Measurements from ENCODE around the gene CTIF.

CTIF gene

DNA sequence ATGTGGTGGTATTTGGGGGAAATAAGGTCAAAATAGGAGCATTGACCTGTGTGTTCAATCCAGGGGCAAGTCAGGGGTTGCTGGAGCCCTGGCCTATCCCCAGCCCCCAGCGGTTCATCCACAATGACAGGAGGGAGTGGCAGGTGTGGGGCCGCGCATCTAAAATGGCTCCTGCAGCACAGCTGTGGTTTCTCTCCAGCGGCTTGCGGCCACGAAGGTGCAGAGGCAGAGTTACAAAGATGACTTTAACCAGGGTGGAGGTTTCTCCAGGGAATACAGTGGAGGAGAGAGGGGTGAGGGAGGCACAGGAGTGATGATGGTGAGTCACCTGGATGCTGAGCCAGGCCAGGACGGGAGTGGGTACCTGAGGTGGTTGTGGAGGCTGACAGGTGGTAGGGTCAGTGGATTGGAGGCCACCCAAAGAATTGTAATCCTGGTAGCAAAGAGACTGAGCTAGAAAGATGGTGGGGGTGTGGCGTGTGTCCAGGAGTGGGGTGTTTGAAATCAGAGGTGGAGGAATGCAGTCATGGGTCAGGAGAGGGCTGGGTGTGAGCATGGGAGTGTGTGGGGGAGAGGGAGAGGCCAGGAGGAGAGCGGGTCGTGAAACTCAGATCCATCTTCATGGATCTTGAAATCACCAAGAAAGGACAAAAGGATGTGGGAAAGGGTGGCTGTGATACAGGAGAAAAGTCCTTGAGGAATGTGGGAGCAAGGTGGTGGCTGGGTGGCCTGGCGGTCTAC, 83.2 kb downstream of the CTIF start:
- no peak for DNase-seq (ENCODE audit: low spot score)

DNA sequence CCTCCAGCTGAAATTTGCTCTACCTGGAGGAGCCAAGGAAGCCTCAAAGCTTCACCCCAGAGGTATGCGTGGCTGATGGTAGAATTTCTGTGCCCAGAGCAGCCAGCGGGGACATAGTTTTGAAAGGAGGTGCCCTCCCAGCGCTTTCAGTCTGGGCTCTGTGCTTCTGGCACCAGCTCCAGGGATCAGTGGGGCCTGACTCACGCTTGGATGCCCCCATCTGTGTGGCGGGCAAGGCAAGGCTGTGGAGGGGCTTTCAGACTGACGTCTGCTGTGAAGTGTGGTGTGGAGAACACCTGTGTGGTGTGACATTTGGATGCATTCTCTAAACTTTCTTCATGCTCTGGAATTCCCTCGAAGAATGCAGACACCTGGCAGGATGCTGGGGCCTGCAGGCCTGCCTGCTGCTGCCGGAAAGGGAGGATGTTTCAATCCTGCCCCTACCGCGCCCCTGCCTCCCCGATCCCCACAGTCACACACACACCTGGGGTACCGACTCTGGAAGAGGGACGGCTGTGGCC, 84.1 kb downstream of the CTIF start:
- no peak for DNase-seq (ENCODE audit: low spot score)

DNA sequence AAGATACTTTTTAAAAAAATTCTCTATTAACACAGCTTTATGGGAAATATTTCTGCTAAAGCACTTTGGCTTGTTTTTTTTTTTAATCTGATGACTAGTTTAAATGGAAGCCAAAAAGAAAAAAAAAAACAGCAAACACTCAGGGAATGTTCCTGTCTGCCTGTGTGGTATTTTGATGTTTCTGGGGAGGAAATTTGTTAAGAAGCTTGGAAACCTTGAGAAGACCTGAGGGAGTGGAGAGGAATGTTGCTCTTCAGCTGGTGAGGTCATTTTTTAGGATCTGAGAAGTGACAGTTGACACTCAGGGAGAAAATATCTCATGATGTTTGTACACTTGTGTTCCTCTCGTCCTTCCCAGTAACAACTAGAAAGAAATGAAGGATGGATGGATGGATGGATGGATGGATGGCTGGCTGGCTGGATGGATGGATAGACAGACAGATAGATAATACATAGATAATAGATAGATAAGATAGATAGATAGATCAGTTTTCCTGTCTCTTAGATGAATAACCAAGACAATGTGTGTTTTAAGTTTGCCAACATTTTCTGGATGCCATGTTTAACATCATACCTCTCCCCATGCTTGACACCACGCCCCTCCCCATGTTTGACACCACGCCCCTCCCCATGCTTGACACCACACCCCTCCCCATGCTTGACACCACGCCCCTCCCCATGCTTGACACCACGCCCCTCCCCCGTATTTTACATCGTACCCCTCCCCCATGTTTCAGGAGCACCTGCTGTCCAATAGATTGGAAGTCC, 84.8 kb downstream of the CTIF start:
- DNase-seq (ENCODE audit: low spot score), result no peak

DNA sequence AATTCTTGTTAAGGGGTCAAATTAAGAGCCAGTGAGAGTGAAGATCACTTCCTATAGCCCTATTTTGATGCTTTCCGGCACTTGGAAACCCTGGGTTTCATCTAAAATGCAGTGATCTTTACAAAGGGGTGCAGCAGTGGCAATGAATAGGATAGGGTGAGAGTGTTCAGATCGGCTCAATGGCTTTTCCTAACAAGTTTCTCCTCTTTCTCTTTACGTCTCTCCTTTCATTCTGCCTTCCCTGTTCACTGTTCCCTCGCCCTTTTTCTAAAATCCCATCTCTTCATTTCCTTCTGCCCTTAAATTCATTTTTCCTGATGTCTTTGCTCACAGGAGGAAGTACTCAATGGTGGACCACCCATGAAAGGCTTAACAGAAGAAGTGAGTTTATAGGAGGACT, 86.0 kb downstream of the CTIF start:
- DNase-seq (ENCODE audit: low spot score), result no peak

DNA sequence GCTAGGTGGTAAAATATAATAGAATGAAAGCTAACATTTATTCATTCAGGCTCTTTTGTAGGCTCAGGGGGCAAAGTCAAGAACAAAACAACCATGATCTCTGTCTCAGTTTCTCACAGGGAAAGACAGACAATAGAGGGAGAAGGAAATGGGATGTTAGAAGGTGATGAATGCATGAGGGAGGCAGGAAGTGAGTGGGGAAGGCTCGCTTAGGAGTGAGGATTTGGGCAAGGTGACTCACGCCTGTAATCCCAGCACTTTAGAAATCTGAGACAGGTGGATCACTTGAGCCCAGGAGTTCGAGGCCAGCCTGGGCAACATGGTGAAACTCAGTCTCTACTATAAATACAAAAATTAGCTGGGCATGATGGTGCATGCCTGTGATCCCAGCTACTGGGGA, 88.4 kb downstream of the CTIF start:
- DNase-seq (ENCODE audit: low spot score), result no peak

DNA sequence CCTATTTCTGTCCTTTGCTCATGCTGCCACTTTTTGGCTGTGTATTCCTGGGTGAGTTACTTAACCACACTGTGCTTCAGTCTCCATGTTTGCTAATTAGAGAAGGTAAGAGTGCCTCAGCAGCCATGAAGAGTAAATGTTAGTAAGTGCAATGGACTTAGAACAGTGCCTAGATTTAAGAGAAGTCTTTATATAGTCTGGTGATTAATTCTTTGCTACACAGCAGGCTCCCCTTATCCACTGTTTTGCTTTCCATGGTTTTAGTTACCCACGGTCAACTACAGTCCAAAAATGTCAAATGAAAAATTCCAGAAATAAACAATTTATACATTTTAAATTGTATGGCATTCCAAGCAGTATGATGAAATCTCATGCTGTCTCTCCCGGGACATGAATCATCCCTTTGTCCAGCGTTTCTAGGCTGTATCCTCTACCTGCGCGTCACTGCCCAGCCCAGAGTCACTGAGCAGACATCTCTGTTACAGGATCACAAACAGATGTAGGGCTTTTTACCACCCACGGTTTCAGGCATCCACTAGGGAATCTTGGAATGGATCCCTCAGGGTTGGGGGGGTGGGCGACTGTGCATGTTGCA, 91.0 kb downstream of the CTIF start:
- no peak for DNase-seq (ENCODE audit: low spot score)

DNA sequence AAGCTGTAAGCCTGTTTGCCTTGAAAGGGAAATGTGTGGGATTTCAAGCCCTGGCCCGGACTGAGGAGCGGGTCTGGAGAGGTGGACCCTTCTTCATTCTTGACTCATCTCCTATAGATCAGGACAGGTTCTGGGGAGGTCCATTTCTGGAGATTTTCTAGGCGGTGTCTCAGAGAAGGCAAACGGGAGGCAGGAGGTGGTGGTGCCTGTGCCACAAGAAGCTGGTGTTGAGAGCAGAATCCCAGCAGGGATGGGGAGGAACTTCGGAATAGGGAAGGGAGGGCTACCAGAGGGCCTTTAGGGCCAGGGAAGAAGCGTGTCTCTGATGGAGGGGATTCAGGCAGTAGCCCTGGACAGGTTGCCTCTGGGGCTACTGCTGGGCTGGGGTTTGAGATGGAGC, 93.0 kb downstream of the CTIF start:
- DNase-seq (ENCODE audit: low spot score), result no peak

DNA sequence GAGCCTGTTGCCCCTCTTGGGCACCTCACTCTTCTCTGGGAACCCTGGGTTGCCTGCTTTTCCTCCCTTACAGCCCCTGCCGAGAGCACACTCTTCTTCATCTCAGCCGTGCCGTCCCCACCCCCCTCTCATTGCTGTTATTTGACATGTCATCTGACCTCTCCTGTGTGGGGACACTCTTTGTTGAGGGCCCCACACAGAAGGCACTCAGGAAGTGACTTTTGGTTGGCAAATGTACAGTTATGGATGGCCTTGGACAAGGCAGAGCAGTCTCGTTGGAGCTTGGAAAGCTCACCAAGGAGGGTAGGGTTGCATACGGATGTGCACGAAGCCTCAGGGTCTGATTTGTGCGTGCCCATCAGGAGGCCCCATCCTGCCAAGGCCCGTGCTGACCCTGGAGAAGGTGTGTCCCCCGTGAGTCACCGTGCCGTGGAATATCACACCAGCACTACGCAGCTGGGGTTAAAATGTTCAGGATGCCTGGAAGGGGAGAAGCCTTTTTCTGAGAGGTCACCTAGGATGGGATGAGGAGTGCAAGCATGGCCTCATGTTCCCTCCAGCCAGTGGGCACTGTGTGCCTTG, 93.9 kb downstream of the CTIF start:
- DNase-seq (ENCODE audit: low spot score), result no peak

DNA sequence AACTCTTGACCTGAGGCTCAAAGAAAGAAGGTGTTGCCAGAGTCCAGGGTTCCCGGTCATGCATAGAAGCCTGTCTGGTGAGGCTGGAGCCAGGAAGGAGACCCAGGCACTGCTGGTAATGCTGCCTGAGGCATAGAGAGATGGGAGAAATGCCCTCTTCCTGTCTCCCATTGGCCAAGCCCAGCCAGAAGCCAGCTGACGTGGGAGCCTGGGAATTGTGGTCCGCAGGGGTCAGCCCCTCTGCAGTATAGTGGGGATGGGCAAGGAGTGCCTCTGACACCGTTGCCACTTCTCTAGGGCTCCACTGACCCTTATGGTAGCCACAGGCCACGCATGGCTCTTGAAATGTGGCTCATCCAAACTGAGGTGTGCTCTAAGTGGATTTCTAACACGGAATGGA, 95.7 kb downstream of the CTIF start:
- no peak for DNase-seq (ENCODE audit: low spot score)

DNA sequence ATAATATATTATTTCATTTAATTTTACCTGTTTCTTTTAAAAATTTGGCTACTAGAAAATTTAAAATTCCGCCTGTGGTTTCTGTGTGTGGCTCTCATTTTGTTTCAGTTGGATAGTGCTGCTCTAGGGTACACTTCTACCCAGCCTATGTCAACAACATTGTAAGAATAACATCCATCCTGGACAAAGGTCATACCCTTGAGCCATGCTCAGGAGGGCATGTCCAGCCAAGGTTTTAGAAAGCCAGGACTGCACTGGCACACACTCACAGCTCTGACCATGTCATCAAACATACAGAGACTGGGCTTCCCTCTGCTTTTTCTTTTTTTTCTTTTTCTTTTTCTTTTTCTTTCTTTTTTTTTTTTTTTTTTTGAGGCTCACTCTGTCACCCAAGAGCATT, 96.1 kb downstream of the CTIF start:
- no peak for DNase-seq (ENCODE audit: low spot score)

DNA sequence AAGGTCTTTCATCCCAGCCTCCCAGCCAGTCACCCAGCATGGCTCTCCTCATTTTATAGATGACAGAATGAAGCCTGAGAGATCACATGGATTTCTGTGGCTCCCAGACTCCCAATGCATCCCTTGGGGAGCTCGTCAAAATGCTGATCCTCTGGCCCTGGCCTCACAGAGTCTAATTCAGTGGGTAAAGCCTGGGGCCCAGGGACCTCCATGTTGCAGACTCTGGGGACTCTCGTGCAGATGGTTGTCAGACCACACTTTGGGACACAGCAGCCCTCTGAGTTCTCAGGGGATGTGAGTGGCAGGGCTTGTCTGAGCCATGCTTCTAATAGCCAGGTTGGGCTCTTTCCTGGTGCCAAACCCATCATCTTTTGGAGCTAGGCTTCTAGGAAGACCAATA, 97.0 kb downstream of the CTIF start:
- no peak for DNase-seq (ENCODE audit: low spot score)

DNA sequence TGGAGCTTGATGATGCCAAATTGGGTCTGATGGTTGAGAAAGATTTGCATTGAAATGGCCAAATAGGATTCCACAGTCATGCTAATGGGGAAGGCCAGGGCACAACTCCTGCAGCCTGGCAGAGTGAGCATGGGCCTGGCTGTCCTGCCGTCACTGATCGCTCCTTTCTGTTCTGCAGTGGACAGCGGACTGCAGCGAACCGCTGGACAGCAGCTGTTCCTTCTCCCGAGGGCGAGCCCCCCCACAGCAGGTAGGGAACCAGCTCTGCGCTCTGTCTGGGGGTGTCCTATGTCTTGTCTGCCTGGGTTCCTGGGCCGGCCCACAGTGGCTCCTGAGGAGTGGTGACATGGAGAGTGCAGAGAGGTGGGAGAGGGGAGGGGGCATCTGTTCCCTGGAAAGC, 97.6 kb downstream of the CTIF start:
- no peak for DNase-seq (ENCODE audit: low spot score)

DNA sequence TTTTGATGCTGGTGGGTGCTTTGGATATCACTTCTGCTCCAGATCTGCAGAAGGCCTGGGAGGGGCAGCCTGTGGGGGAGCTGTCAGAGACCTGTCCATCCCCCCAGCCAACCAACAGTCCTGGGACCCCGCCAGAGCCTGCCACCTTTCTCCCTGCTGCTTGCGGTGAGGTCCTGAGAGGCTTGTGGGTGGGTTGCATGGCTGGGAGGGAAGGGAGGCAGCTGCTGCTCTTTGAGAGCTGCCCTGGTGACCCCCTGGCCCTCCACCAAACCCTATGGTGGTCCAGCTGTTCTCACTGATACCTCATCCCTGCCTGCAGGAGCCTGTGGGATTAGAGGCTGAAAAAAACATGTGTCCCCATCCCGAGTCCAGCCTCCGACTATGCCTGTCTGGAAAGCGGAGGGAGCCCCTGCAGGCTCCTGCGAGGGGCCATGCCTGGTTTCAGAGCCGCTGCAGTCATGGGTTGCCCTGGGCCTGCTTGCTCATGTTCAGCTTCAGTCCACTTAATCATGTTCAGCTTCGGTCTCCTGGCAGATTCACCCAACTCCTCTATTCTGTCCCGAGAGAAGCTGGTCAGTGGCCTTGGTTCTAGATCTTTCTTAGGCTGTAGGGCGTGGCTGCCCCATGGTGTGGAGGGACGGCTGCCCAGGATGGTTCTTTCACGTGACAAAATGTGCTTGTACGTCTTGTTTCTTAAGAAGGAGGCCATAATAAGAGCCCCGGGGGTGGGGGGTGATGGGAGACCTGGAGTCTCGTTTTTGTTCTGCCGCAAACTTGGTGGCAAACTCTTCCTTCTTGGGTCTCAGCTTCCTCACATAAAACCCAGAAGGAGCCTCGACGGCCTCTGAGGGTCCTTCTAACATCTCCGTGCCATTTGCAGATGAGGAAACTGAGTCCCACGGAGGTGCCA, 98.5 kb downstream of the CTIF start:
- DNase-seq (ENCODE audit: low spot score), result no peak

DNA sequence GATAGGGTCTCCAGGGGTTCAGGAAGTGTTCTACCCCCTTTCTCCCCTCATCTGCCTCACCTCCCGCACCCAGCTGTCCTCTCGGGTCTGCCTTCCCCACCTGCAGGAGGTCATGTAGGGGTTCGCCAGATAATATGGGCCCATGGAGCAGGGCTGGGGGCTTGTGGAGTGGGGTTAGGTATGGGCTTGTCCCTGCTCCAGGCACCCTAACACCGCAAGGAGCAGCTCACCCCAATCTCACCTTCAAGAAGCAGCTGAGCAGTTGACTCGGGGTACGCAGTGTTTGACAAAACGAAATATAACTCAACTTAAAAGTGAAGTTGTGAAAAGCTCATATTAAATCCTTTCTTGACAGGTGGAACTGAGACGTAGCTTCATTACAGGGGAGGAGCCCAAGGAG, 99.6 kb downstream of the CTIF start:
- no peak for DNase-seq (ENCODE audit: low spot score)

DNA sequence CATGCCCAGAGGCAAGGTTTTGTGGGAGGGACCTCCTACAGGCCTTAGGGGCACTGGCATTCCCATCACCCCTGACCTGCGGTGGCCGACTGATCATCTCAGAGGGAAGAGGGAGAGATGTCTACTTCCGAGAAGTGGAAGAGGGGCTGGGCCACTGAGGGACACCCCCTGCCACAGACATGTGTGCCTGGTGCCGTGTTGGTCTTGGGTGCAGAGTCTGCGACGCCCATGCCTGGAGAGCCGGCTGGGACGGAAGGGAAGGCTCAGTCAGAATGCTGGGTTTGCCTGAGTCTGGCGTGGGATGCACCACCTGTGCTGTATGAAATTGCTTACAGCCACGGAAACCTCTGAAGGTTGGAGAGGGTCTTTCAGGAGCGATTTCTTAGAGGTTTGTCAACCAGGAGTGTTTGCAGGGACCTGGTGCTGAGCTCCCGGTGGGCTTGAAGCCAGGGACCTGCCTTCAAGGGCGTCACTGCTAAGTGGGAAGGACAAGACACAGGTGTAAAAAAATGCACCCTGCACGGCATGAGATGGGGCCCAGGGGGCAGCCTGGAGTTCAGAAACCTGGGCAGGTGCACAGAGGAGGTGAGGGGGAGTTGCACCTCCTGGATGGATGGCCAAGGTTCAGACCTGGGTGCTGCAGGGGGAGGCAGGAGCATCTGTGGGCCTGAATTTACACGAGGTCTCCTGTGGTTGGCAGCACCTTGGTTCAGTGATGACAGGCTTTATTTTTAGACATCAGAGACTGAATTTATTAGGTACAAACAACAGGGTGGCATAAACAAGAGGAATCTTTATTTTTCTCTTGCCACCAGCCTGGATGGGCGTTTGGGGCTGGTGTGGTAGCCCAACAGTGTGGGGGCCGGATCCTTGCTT, 100.3 kb downstream of the CTIF start:
- DNase-seq (ENCODE audit: low spot score), result no peak

DNA sequence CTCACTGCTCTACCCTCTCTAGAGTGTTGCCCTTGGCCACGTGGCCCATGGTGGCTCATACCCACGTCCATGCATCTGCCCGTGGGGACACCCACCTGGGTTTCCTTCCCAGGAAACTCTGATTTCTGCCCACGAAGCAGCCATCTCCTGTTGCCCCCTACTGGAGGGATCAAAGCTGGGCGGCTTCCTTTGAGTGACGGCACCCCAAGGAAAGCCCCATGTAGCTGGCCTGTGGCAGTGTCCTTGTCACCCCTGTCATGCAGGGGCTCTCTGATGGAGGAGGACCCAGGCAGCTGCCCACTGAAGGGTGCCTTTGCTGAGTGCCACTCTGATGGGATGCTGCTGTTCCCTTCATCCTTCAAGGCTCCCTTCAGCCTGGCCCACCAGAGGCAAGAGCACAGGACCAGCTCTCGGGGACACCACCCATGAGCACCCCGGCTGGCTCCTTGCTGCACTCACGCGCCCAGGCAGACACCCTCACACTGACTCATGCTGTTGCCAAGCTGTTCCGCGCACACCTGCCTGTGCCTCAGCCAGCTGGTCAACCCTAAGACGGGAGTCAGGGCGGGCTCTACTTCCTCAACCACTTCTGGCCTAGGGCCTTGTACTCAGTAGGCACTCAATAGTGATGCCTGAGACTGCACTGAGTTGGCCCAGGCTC, 101.1 kb downstream of the CTIF start:
- DNase-seq (ENCODE audit: low spot score), result no peak

DNA sequence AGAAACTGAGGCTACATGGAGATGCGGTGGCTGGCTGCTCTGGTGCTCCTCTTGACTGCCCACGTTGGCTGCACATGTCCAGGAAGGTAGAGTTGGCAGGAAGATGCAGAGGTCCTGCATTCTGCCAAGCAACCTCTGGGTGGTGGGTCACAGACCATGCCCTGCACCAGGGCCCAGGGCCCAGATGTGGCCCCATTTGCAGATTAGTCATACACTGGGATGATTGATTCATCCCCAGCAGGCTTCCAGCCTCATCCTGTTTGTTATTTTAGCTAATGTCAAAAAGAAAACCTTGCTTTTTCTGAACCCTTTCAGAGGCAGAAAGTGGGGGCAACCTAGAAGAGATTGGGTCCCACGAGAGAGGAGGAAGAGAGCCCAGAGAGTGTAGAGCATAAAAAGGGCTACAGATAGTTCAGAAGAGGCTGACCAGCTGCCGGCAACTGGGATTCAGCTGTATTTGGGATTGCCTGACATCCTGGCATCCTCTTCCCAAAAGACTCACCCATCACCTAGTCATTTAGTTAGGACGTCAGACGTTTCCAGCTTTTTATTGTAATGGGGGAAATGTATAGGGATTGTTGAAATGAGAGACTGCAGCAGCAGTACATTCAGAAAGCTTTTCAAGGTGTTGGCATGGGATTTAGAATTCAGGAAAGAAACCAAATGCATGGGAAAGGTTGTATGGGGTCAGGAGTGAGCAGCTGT, 101.9 kb downstream of the CTIF start:
- no peak for DNase-seq (ENCODE audit: low spot score)

DNA sequence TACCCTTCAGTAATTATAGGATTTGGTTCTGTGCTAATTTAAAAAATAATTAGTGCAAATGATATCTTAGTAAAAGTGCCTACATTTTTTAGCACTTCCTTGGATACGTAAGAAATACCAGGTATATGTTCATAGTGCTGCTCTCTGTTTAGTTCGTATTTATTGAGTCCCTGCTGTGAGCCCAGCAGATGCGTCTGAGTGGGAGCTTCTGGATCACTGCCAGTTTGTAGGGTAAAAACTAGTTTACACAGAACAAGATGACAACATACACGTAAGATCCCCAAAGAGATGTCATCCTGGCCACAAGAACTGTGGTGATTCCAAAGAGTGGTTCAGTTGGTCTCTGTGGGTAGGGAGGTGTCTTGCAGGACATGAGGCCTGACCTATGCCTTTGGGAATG, 103.2 kb downstream of the CTIF start:
- no peak for DNase-seq (ENCODE audit: low spot score)

DNA sequence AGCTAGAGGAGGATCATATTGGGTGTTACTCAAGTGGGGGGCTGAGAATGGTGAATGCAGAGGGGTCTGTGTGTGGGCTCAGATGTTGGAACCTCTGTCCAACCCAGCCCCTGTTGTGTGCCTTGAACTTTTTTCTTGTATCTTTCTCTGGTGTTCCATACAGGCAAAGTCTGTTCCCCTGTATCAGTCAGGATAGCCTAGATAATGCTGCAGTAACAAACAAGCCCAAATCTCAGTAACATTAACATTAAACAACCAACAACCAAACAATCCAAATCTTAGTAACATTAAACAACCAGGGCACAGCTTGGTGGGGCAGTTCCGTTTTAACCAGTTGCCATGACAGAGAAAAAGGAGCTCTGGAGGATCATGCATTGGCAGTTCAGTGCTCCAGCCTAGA, 103.7 kb downstream of the CTIF start:
- no peak for DNase-seq (ENCODE audit: low spot score)

DNA sequence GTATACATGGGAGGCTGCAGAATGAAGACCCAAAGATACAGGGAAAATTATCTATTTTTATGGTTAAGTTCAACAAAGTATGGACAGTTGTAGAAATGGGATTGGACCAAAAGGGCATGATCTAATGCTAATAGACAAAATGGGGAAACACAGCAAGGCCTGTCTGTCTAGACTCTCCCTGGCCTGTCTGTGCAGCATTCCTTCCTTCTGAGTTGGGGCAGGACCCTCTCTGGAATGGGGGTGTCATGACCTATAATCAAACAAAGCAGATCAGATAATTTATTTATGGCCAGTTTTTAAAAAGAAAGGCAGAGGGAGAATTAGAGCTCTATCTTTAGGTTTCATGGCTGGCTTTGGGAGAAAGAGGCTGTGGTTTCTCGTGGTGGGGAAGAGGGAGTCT, 104.4 kb downstream of the CTIF start:
- DNase-seq (ENCODE audit: low spot score), result no peak

Measured in globus pallidus (tissue), 1 donor.